ENCODE data around the gene SUGCT. TPM values are rescaled to one million over a fixed set of nuclear protein-coding genes. Genes with fewer than 3 reads are reported as not detected.

SUGCT gene
- polyA plus RNA-seq, 5 donors = 2.3 to 4.6 (median 3.2) TPM

- no peak for DNase-seq
Measured at GRCh38 chr7:40673285-40673684, 538.5 kb downstream of the SUGCT start.

GRCh38 chr7:40674316-40674715, 539.5 kb downstream of the SUGCT start:
- no peak for DNase-seq

GRCh38 chr7:40675741-40676140, 540.9 kb downstream of the SUGCT start:
- no peak for DNase-seq

DNA sequence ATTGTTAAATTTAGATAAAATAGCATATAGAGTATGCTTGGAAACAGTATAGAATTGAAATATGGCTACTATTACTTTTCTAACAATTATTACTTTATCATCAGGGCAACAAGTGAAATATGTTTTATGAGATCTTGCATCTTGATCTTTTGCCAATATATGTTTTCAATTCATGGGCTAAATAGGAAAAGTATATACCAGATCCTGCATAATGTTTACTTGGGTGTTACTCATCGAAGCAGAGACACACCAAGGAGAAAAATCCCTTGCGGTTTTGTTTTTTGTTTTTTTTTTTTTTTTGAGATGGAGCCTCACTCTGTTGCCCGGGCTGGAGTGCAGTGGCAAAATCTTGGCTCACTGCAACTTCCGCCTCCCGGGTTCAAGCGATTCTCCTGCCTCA, 541.4 kb downstream of the SUGCT start:
- DNase-seq = no peak

DNA sequence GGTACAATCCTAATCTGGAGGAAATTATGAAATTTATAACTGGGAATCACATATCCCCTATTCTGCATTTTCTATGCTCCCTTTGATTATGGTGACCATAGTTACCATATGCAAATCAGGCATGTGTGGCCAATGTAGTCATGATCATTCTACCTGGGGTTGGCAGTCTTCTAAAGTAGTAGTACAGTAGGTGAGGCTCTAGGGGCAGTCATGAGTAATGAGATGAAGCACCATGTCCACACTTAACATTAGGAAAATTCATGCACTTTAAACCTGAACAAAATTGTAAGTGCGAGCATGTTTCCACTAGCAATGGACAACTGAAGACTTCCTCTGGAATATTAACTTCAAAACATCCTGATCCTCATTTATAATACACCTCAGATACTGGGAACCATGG, 545.9 kb downstream of the SUGCT start:
- DNase-seq = no peak

DNA sequence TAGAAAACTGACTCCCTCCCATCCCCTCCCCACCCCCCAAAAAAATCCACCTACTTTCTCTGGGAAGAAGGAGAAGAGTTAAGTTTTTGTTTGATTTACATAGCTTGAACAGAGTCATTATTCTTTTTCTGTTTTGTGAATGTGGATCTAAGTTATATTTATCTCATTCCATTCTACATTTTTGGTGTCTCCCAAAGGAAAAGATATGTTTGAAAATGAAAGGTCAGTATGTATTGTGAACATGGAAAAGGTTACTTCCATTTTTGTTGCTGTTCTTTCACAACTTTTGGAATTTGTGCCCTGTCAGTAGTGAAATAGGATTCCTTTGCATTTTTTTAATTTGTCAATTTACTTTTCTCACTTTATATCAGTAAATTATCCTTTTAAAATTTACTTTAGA, 547.9 kb downstream of the SUGCT start:
- DNase-seq = no peak

- DNase-seq = no peak
Measured at GRCh38 chr7:40694026-40694809, 559.4 kb downstream of the SUGCT start.

DNA sequence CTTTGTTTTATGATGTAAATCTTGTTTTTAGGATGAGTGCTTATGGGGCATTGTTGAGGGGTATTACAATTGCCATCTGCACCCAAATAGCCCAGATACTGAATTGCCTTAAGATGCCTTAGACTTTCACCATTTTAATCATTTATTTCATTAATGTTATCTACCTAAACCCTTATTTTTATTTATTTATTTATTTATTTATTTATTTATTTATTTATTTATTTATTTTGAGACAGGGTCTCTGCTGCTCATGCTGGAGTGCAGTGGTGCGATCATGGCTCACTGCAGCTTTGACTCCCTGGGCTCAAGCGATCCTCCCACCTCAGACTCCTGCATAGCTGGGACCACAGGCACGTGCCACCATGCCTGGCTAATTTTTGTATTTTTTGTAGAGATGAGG, 560.2 kb downstream of the SUGCT start:
- no peak for DNase-seq

GRCh38 chr7:40697653-40698052, 562.8 kb downstream of the SUGCT start:
- no peak for DNase-seq

DNA sequence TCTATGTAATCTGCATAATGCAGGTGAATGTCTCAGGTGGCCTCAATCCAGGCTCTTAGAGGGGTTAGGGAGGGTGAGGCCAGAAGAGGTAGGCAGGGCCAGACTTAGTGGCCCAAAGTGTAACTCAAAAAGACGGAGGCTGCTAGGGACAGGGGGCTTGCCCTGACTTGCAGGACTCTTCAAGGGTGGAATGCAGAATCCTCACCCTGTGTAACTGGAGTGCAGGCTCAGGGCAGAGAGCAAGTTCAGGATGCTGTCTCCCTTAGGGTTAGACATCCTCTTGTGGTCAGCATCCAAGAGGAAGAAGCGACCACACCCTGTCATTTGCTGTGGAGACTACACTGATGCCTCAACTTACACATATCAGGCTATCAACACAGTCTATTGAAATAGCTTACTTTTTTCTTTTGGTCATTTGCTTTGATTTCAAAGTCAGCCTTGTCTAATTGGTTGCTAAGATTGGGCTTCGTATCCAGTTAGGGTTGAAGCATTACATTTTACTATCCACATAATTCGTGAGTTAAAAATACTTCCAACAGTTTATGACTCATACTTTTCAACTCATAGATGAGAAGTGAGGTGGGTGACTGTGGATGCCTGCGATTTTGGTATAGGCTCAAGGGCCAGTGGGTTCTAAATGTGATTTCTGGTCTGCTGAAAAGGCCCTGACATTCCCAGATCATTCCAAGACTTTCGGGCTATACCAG, 563.6 kb downstream of the SUGCT start:
- DNase-seq = no peak

DNA sequence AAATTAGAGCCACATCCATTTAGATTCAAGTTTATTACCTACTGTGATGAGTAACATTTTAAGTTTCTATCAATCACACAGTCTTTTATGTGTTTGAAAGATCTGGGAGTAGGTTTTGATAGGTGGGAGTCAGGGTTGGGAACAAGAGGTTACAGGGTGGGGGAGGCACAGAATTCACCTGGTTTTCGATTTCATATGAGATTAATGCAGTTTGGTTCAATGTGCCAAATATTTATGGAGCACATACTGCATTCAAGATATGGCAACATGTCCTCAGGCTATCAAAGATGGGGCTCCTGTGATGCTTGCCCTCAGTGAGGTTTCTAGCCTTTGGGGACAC, 564.1 kb downstream of the SUGCT start:
- no peak for DNase-seq

DNA sequence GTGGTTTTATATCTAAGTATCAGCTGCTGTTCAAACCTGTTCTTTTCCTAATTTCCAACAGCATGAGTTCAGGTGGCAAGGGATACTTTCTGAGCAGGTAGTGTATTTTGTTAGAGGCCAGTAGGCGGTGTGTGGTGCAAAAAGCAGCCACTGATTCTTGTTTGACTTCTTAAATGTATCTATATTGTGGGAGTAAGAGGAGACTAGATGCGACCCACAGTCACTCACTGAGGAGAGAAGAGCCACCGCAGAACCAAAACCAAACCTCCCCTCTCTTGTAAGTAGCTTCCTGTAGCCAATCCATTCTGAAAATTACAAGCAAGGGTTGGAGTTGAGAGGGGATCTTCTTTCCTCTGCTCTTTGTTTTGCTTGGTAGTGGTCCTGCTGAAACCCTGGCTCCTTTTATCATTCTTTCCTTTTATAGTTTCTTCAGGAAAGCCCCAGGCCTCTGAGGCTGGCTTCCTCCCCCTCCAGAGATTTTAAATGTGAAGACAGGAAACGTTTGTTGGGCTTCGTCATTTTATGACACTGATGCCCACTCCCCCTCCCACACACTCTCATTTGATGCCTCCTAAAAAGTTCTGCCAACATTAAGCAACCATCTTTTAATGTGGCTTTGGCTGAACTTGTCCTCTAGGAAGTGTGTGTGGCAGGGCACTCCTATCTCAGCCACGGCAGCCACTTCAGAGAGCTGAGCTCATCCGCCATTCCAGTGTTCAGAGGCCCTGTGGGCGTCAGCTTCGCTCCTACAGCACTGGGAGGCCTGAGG, 566.0 kb downstream of the SUGCT start:
- no peak for DNase-seq

GRCh38 chr7:40701836-40702551, 567.2 kb downstream of the SUGCT start:
- DNase-seq = no peak

GRCh38 chr7:40704172-40704571, 569.4 kb downstream of the SUGCT start:
- no peak for DNase-seq

DNA sequence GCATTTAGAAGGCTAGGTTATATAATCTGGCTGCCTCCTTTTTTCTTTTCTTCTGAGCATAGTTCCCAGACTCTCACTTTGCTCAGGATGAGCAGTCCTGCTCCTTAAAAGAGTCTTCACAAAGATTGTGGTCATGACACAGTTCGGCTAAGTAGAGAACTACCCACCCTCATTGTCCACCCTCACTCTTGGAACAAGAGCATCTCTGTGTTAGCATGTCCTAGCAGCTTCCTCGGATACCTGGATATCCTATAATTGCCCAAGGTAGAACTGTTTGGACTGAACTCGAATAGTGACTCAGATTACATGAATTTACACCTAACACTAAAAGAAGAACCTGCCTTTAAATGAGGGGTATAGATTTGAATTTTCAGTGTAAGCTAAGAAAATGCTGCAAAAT, 572.0 kb downstream of the SUGCT start:
- no peak for DNase-seq

DNA sequence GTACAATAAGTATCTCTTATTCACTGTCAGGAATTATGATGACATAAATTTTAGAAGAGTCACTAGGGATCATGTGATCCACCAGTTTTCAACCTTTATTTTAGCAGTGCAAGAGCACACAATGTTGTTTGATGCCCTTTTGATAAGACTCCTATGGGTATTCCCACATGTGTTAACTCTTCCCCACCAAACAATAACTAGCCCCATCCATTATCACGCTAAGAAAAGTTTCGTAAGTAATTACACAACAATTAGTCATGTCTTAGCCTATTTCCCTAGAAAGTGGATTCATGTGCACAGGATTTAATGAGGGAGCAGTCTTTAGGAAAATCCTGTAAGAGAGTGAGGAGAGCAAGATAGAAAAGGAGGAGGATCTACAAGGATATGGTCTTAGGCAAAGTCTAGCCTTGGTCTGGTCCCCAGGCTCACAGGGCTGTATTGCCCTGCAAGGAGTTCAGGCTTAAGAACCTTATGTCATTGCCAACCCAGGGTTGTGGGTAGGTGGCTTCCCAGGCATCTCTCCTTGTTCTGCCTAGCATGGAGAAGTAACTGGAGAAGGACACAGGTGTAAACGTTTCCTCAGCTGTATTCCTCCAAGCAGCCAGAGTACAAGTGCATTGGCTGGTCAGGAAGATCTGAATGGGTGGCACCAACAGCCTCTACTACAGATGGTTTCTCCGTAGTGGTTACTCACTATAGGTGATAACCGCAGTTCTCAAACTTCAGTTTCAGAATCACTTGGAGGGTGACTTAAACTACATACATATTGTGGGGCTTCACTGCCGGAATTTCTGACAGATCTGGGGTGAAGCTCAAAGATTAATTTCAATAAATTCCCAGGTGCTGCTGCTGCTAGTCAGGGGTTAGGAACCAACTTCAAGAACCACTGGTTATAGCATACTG, 574.5 kb downstream of the SUGCT start:
- no peak for DNase-seq

GRCh38 chr7:40711706-40712105, 576.9 kb downstream of the SUGCT start:
- no peak for DNase-seq

DNA sequence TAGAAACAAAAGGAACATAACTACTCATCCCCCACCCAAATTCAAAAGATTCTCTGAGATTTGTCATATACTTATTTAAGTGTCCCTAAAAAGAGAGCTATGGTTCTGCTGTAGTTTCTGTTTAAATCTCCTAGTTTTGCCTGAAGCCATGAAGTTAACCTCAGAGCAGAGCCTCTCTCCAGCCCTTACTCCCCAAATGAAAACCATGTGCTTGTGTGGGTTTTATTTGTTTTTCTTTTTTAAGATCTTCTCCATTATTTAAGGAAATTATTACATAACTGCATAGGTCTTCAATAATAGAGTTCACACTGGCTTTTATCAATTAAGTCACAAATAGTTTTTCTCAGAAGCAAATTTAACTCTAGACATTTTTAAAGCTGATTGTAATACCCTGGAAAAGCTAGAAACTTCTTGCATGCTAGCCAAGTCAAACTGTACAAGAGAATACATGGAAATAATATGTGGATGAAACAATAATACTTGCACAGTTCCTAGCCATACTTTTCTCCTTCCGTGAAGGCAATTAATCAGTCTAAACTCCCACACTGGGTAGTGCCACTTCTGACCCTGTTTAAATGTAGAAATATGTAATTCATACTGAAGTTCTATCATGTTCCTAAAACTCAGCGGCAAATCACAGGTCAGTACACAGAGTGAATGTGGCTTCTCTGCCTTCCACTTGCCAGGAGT, 579.7 kb downstream of the SUGCT start:
- no peak for DNase-seq

DNA sequence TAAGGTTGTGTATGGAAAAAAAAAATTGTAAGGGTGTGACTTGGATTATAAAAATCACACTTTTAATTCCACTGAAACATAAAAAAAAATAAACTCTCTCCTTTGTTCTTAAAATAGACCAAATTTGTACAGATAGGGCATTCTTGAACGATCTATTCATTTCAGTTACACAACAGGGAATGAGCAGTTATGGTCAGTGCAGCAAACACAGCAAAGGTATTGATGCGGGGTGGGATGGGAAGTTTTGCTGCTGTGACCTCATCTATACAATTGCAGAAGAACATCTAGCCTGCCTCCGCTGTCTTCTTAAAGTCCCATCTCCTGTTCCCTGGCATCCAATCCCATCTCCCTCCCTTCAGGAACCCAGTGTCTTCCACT, 580.2 kb downstream of the SUGCT start:
- DNase-seq = no peak

- DNase-seq = no peak
Measured at GRCh38 chr7:40716052-40716451, 581.2 kb downstream of the SUGCT start.

DNA sequence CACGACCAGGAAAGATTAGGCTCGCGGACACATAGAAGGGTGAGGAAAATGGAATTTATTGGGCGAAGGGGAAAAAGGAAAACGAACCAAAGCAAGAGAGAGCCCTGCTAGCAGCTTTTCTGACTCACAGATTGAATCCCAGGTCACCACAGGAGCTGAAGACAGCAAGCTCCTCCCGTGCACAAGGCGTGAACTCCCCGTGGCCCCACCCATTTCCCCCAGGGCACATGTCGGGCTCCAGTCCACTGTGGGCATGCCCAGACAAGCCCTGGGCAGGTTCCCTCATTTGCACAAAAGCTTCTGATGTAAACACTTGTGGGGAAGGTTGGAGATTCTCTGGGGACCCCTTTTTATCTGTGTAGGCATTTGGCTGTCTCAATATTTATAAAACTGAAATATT, 582.4 kb downstream of the SUGCT start:
- no peak for DNase-seq
